Small intestine (tissue), 7 donors: ENCODE measurements around the gene PDCD4. TPM values are rescaled to one million over a fixed set of nuclear protein-coding genes. Genes with fewer than 3 reads are reported as not detected.

Experiments
- DNase-seq, 2 donors: peaks; one replicate each; pipeline versions ENCODE4 v3.0.0 to v3.0.0-alpha.2; 2013
- FAIRE-seq: peaks from 2 replicates; lab custom pipeline; 2012; peaks lifted over from hg19 to GRCh38; lab: Jason Lieb, UNC
- H3K27ac ChIP-seq, 3 donors: one replicate each; pipeline ENCODE4 v1.5.1; 2013; ENCODE audit warnings: low read length in 2 of 3, mild to moderate bottlenecking in 2 of 3, control low read depth in 1 of 3, inconsistent platforms in 1 of 3, low read depth in 1 of 3, moderate library complexity in 1 of 3
- H3K27me3 ChIP-seq, 3 donors: one replicate each; pipeline ENCODE4 v1.6.1; 2013; ENCODE audit warnings: low read length in 3 of 3, inconsistent platforms in 1 of 3; ENCODE audit not compliant: control insufficient read depth in 3 of 3, insufficient read depth in 3 of 3
- H3K36me3 ChIP-seq, 3 donors: one replicate each; pipeline ENCODE4 v1.6.1; 2013; ENCODE audit warnings: low read length in 3 of 3, inconsistent platforms in 1 of 3, low read depth in 1 of 3, mild to moderate bottlenecking in 1 of 3, moderate library complexity in 1 of 3; ENCODE audit not compliant: control insufficient read depth in 3 of 3, insufficient read depth in 2 of 3
- H3K4me1 ChIP-seq, 3 donors: one replicate each; pipeline ENCODE4 v1.6.1; 2013; ENCODE audit warnings: low read length in 2 of 3, inconsistent platforms in 1 of 3, low read depth in 1 of 3, mild to moderate bottlenecking in 1 of 3, moderate library complexity in 1 of 3; ENCODE audit not compliant: control insufficient read depth in 3 of 3, insufficient read depth in 2 of 3
- H3K4me3 ChIP-seq, 3 donors: one replicate each; pipeline ENCODE4 v1.5.1; 2013; ENCODE audit warnings: low read length in 3 of 3, control low read depth in 1 of 3, inconsistent platforms in 1 of 3, low read depth in 1 of 3, mild to moderate bottlenecking in 1 of 3, moderate library complexity in 1 of 3
- H3K9me3 ChIP-seq, 2 donors: one replicate each; pipeline ENCODE4 v1.6.1; 2013; ENCODE audit warnings: low read depth in 1 of 2, low read length in 1 of 2; ENCODE audit not compliant: control insufficient read depth in 2 of 2, insufficient read depth in 1 of 2
- WGBS, 3 donors: extraction: QIAGEN DNeasy Blood & Tissue Kit; methylation state at CpG; one replicate each; pipeline ENCODE4 v1.1.7; 2013; 5-methylcytosine and 5-hydroxymethylcytosine counted together
- polyA plus RNA-seq, 4 donors: library from polyadenylated mRNA; stranded (reverse) in 3 of 4; unstranded in 1 of 4; fragments of 200-250 nt in 3 of 4; fragments of 120-200 nt in 1 of 4; gene quantifications; one replicate each; pipeline versions ENCODE4 v1.2.1 to v1.2.3, GENCODE V29; 2013
- donor health status: healthy with polysubstance abuse.
- donor health status: control.
- donor health status: control.
- donor health status: Bipolar disorder and iron deficiency.
- donor health status: healthy.

Gene PDCD4
- polyA plus RNA-seq, 4 donors: 111 to 346 (median 216) TPM

DNA sequence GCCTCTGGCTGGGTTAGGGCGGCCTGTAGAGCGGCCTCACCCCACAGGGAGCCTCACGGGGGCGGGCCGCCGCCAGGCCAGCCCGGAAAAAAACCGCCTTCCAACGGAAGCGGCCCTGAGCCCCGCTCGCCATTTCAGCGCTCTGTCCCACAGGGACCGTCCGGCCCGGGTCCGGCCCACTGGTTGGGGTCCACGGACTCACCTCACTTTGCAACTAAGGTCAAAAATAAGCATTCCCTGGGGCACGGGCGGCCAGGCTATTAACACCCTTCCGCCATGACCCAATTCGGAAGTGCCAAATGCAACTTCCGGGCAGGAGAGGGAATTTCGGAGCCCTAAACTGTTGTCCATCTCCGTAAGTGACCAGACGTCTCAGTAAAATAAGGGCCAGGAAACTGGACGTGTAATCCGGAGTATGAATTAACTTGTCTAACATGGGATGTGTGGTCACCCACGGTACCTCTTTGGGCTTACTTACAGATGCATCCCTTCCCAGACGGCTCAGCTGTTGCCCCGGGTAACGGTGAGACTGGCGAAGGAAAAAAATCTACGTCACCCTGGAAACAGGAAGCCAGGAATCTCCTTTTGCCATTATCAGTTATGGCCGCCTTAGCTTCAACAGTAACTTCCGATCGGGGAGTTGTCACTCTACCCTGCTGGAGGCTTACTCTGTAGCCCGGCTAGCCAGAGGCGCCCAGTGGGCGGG is 47.1 kb downstream of the PDCD4 start, which contains the start of gene BBIP1:
BBIP1 (minus strand) TSS at position 538 of the 706 bp plus-strand sequence. CDS start 1,023 bp downstream, outside the sequence.
- 0 to 1% (median 0%) methylated on average over 38 to 40 of the region's 40 CpGs for WGBS, 3 donors
- FAIRE-seq: peak; percentile 87
- H3K9me3 ChIP-seq: no peaks in the 10 kb centered on the region
- peaks cover 0 to 2% (median 0%) of the 10 kb centered on the region in 3 donors for H3K36me3 ChIP-seq
- H3K27ac ChIP-seq: peak within 1 kb of the TSS; percentile 99 to 100 (median 99)
- H3K4me3 ChIP-seq: peak within 1 kb of the TSS; percentile 90 to 97 (median 97)
- H3K4me1 ChIP-seq: peaks cover 0 to 3% (median 0%) of the 10 kb centered on the region in 3 donors
- no peaks in the 10 kb centered on the region for H3K27me3 ChIP-seq
- peak; percentile 99 to 100 for DNase-seq

DNA sequence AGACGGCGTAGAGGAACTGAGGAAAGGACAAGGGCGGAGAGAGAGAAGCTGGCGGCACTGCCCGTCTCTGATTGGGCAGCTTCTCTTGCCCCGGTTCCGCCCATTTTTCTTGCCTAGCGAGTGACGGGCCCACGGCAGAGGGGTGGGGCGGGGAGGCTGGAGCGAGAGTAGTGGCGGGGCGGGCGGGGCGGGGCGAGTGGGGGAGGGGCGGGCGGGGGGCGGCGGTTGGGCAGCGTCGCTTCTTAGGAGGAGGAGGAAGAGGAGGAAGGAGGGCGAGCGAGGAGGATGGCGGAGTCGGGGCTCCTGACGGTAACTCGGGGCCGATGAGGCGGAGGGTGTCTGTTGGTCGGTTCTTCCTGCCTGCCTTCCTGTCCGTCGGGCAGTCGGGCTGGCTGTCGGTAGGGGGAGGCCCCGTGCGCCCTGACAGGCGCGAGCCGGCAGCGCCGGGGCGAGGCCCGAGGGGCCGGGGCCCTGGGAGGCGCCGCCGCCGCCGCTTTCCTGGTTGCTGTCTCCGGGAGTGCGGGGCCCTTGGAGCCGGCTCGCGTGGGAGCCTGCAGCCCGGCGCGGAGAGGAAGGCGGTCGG is 47.7 kb downstream of the PDCD4 start, which contains the start of gene SHOC2:
SHOC2 (plus strand) TSS at position 256 of the 583 bp plus-strand sequence. CDS start 44,755 bp downstream, outside the sequence.
- no peak for FAIRE-seq
- peaks cover 0 to 7% (median 0%) of the 10 kb centered on the region in 3 donors for H3K4me1 ChIP-seq

GRCh38 chr10:110919971-110920881 is 48.5 kb downstream of the PDCD4 start:
- Histone ChIP-seq H3K9me3 (no peaks in the 10 kb centered on the region), H3K36me3 (no peaks in the 10 kb centered on the region), H3K27ac (peak overlapping the region; percentile 97 to 99 (median 99)), H3K4me3 (peak overlapping the region; percentile 90 to 97 (median 97)), H3K27me3 (no peaks in the 10 kb centered on the region), H3K4me1 (peaks cover 0 to 7% (median 0%) of the 10 kb centered on the region in 3 donors)
- DNase-seq: peak; percentile 51 to 77
- FAIRE-seq: no peak
- WGBS, 3 donors: 0 to 1% (median 1%) methylated on average over 38 to 44 of the region's 44 CpGs

More for the DNA sequence above, 47.7 kb downstream of the PDCD4 start, which contains the start of gene SHOC2:
- H3K27ac ChIP-seq: peak within 1 kb of the TSS; percentile 99 to 100 (median 99)
- H3K4me3 ChIP-seq: peak within 1 kb of the TSS; percentile 90 to 97 (median 97)
- no peak for DNase-seq
- H3K27me3 ChIP-seq: no peaks in the 10 kb centered on the region
- WGBS, 3 donors: 0% methylated on average over 18 to 61 of the region's 61 CpGs
- H3K9me3 ChIP-seq: no peaks in the 10 kb centered on the region
- peaks cover 0 to under 1% (median 0%) of the 10 kb centered on the region in 3 donors for H3K36me3 ChIP-seq

DNA sequence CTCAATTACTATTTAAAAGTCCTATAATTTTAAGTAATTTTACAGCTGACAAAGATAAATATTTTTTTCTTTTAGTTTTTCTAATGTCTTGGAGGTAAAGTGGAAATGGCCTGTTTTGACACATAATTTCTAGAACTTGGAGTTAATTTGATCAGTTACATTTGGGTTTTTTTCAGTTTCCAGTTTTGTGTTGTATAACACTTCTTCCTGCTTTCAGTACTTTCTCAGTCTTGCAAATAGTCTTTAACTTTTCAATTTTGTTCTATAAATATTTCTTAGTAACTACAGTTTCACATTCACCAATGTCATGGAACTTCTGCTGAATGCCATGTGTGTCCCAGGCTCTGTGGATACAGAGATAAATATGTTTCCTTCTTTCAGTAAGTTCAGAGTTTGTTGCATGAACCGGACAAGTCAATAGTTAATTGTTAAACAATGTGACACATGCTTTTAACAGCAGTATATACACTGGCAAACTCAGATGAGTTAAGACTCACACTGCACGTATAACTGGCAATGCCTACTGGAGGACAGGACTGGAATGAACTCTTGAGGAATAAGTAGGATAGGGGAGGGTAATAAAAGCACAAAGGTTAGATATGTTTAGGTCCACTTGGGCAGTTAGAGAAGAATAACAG is 52.2 kb downstream of the PDCD4 start:
- peak overlapping the region in 1 of 3 donors; percentile 53 for H3K27ac ChIP-seq
- DNase-seq (peak; percentile 69 to 87), FAIRE-seq (peak; percentile 90)
- H3K27me3 ChIP-seq: no peaks in the 10 kb centered on the region
- peaks cover 0 to 3% (median 0%) of the 10 kb centered on the region in 3 donors for H3K36me3 ChIP-seq
- WGBS, 3 donors: 8 to 26% (median 24%) methylated on average over 2 of the region's 2 CpGs
- H3K9me3 ChIP-seq: no peaks in the 10 kb centered on the region
- no peak overlapping the region for H3K4me3 ChIP-seq
- H3K4me1 ChIP-seq: peaks cover 0 to 4% (median 0%) of the 10 kb centered on the region in 3 donors

GRCh38 chr10:110927461-110927860 is 55.7 kb downstream of the PDCD4 start:
- no peak overlapping the region for H3K27ac ChIP-seq
- peaks cover 0 to 3% (median 0%) of the 10 kb centered on the region in 3 donors for H3K36me3 ChIP-seq
- 89 to 93% (median 92%) methylated on average over 2 of the region's 2 CpGs for WGBS, 3 donors
- H3K4me1 ChIP-seq: peaks cover 0 to 8% (median 2%) of the 10 kb centered on the region in 3 donors
- H3K27me3 ChIP-seq: no peaks in the 10 kb centered on the region
- FAIRE-seq (no peak), DNase-seq (no peak)
- no peaks in the 10 kb centered on the region for H3K9me3 ChIP-seq
- no peak overlapping the region for H3K4me3 ChIP-seq

- 24 to 40% (median 33%) methylated on average over 1 of the region's 1 CpG for WGBS, 3 donors
- no peaks in the 10 kb centered on the region for H3K27me3 ChIP-seq
- H3K9me3 ChIP-seq: no peaks in the 10 kb centered on the region
- no peak overlapping the region for H3K4me3 ChIP-seq
- no peak overlapping the region for H3K27ac ChIP-seq
- FAIRE-seq: no peak
- DNase-seq: peak in 1 of 2 donors; percentile 24
- H3K4me1 ChIP-seq: peaks cover 0 to 4% (median 4%) of the 10 kb centered on the region in 3 donors
- H3K36me3 ChIP-seq: peaks cover 0 to 7% (median 0%) of the 10 kb centered on the region in 3 donors
Observed at GRCh38 chr10:110931769-110932381, 60.1 kb downstream of the PDCD4 start.

- WGBS, 3 donors: 7 to 42% (median 41%) methylated on average over 1 of the region's 1 CpG
- Histone ChIP-seq H3K4me1 (peaks cover 0 to 4% (median 4%) of the 10 kb centered on the region in 3 donors), H3K27me3 (no peaks in the 10 kb centered on the region), H3K4me3 (no peak overlapping the region), H3K27ac (no peak overlapping the region), H3K9me3 (no peaks in the 10 kb centered on the region), H3K36me3 (peaks cover 0 to 10% (median 0%) of the 10 kb centered on the region in 3 donors)
- DNase-seq (no peak), FAIRE-seq (peak; percentile 30)
Observed at GRCh38 chr10:110932505-110933180, 60.9 kb downstream of the PDCD4 start.
